Ovary (tissue), 3 donors: ENCODE measurements around the gene MTX2.

Experiments
- CTCF ChIP-seq, 3 donors: fragments of 450-650 bp in 2 of 3; fragments of 200-600 bp in 1 of 3; IDR thresholded peaks; one replicate each; pipeline versions ENCODE4 v1.5.1 to v1.8.0; 2016 to 2022; ENCODE audit warnings: antibody characterized with exemption in 3 of 3, mild to moderate bottlenecking in 1 of 3
- EP300 ChIP-seq: sonication (generic); formaldehyde crosslinking; IDR thresholded peaks from one replicate; pipeline ENCODE4 v1.6.1; 2017; ENCODE audit warnings: antibody characterized with exemption
- POLR2A ChIP-seq: fragments of 450-650 bp; IDR thresholded peaks from one replicate; pipeline ENCODE4 v1.6.1; 2017; ENCODE audit warnings: antibody characterized with exemption, mild to moderate bottlenecking, moderate library complexity
- donor health status: DM: no; HTN: no; CAD: no.

- TF ChIP-seq CTCF (IDR thresholded peaks at IDR 0.05) (no peak), POLR2A (no peak), EP300 (no peak)
Observed at GRCh38 chr2:176280156-176280555, 10.9 kb downstream of the MTX2 start.
